Osteoblast (primary cell): ENCODE measurements around the gene ASCC1. TPM values are rescaled to one million over a fixed set of nuclear protein-coding genes. Genes with fewer than 3 reads are reported as not detected.
A peak's percentile ranks its signal among the peaks of the same experiment; 100 is the strongest.

Experiments
- DNase-seq: peaks from one replicate; pipeline ENCODE4 v3.0.0; 2011; ENCODE audit warnings: low spot score, mixed read lengths; ENCODE audit not compliant: insufficient read length; ENCODE audit errors: missing footprints
- H2AFZ ChIP-seq: 2 replicates; pipeline ENCODE4 v1.6.0; 2011; ENCODE audit warnings: mild to moderate bottlenecking, low read length
- H3K27ac ChIP-seq: 2 replicates; pipeline ENCODE4 v1.5.1; 2011; ENCODE audit warnings: mild to moderate bottlenecking, low read depth, low read length, moderate library complexity
- H3K27me3 ChIP-seq: 2 replicates; pipeline ENCODE4 v1.6.0; 2012; ENCODE audit warnings: mild to moderate bottlenecking, control low read depth, inconsistent platforms, low read length, moderate library complexity; ENCODE audit not compliant: insufficient read depth
- H3K36me3 ChIP-seq: 2 replicates; pipeline ENCODE4 v1.5.1; 2011; ENCODE audit warnings: mild to moderate bottlenecking, low read length, control low read depth, moderate library complexity; ENCODE audit not compliant: insufficient read depth
- H3K4me1 ChIP-seq: 2 replicates; pipeline ENCODE4 v1.5.1; 2011; ENCODE audit warnings: mild to moderate bottlenecking, low read length, control low read depth, moderate library complexity; ENCODE audit not compliant: insufficient read depth
- H3K4me2 ChIP-seq: 2 replicates; pipeline ENCODE4 v1.6.0; 2011; ENCODE audit warnings: mild to moderate bottlenecking, low read length; ENCODE audit not compliant: insufficient read depth
- H3K4me3 ChIP-seq: fragments of 200-600 bp; sonication (generic); 3 replicates; pipeline ENCODE4 v1.5.1; 2012; ENCODE audit warnings: mild to moderate bottlenecking, low read length, inconsistent platforms; ENCODE audit not compliant: insufficient read depth
- H3K79me2 ChIP-seq: 2 replicates; pipeline ENCODE4 v1.6.0; 2012; ENCODE audit warnings: mild to moderate bottlenecking, low read length, control low read depth, inconsistent platforms; ENCODE audit not compliant: insufficient read depth
- H3K9me3 ChIP-seq: 2 replicates; pipeline ENCODE4 v1.5.1; 2011; ENCODE audit warnings: low read depth, low read length, control low read depth
- H4K20me1 ChIP-seq: 2 replicates; pipeline ENCODE4 v1.6.0; 2012; ENCODE audit warnings: mild to moderate bottlenecking, low read length, control low read depth; ENCODE audit not compliant: insufficient read depth
- CTCF ChIP-seq: IDR thresholded peaks from 2 replicates; pipeline ENCODE4 v1.5.1; 2011; ENCODE audit warnings: mild to moderate bottlenecking, low read depth, low read length, moderate library complexity; ENCODE audit errors: extremely low read depth
- total RNA-seq: library from RNA; depleted of rRNA; stranded (reverse); fragments of >200 nt; gene quantifications from 2 replicates; pipeline ENCODE4 v1.2.3, GENCODE V29; 2012

Gene ASCC1
- total RNA-seq, 1 donor, result 40.2 TPM

GRCh38 chr10:72069751-72070526, 146.1 kb downstream of the ASCC1 start:
- H3K4me2 ChIP-seq, result no peak overlapping the region
- H3K27ac ChIP-seq, result no peak overlapping the region
- H3K9me3 ChIP-seq, result no peaks in the 10 kb centered on the region
- no peak overlapping the region for H2AFZ ChIP-seq
- TF ChIP-seq CTCF, result peak; percentile 35
- H3K27me3 ChIP-seq, result peaks cover 22% of the 10 kb centered on the region
- H3K4me3 ChIP-seq, result no peak overlapping the region
- no peaks in the 10 kb centered on the region for H3K36me3 ChIP-seq
- H3K4me1 ChIP-seq, result no peaks in the 10 kb centered on the region
- H4K20me1 ChIP-seq, result no peaks in the 10 kb centered on the region
- DNase-seq, result no peak
- H3K79me2 ChIP-seq, result no peaks in the 10 kb centered on the region

- Histone ChIP-seq H2AFZ (no peak overlapping the region), H3K4me1 (no peaks in the 10 kb centered on the region), H3K27me3 (peaks cover 21% of the 10 kb centered on the region), H3K27ac (no peak overlapping the region), H3K4me2 (no peak overlapping the region), H3K9me3 (no peaks in the 10 kb centered on the region), H3K36me3 (no peaks in the 10 kb centered on the region), H4K20me1 (no peaks in the 10 kb centered on the region), H3K79me2 (no peaks in the 10 kb centered on the region), H3K4me3 (no peak overlapping the region)
- TF ChIP-seq CTCF, result no peak
- peak; percentile 90 for DNase-seq
These were observed 147.1 kb downstream of the ASCC1 start for GRCh38 chr10:72068901-72069446.

GRCh38 chr10:72068126-72068765, 147.8 kb downstream of the ASCC1 start:
- no peaks in the 10 kb centered on the region for H4K20me1 ChIP-seq
- no peak overlapping the region for H3K4me3 ChIP-seq
- no peak overlapping the region for H3K4me2 ChIP-seq
- no peaks in the 10 kb centered on the region for H3K9me3 ChIP-seq
- H3K4me1 ChIP-seq, result no peaks in the 10 kb centered on the region
- H3K79me2 ChIP-seq, result no peaks in the 10 kb centered on the region
- no peak overlapping the region for H2AFZ ChIP-seq
- peaks cover 19% of the 10 kb centered on the region for H3K27me3 ChIP-seq
- H3K27ac ChIP-seq, result no peak overlapping the region
- H3K36me3 ChIP-seq, result no peaks in the 10 kb centered on the region
- DNase-seq, result peak; percentile 71
- no peak for TF ChIP-seq CTCF
